SK-N-SH (cell line): Measurements from ENCODE around the gene NRG3. TPM values are rescaled to one million over a fixed set of nuclear protein-coding genes. Genes with fewer than 3 reads are reported as not detected.

Experiments used
- CTCF ChIA-PET: fragments of 300-600, 350-600 bp; formaldehyde crosslinking; extraction: SDS; loops from one replicate; lab custom pipeline; 2021; lab: Yijun Ruan, JAX
- POLR2A ChIA-PET: fragments of 350-600 bp; sonication (Branson Sonifier 250); formaldehyde crosslinking; extraction: SDS; loops from one replicate; lab custom pipeline; 2020; ENCODE audit warnings: antibody characterized with exemption, inconsistent platforms; lab: Yijun Ruan, JAX
- DNase-seq: peaks from one replicate; pipeline ENCODE4 v3.0.0; 2012
- H2AFZ ChIP-seq: fragments of 200-600 bp; sonication (generic); 2 replicates; pipeline ENCODE4 v1.8.1; 2016; ENCODE audit warnings: antibody characterized with exemption, mild to moderate bottlenecking, low read depth
- H3F3A ChIP-seq: fragments of 200-600 bp; sonication (generic); replicated peaks from 2 replicates; pipeline ENCODE3; 2016; ENCODE audit warnings: antibody characterized with exemption, mild to moderate bottlenecking; ENCODE audit not compliant: insufficient read depth
- H3K27ac ChIP-seq, 2 experiments: fragments of 200-500 bp in 1 of 2; fragments of 200-600 bp in 1 of 2; sonication (Bioruptor generic) in 1 of 2; sonication (generic), shearing (Covaris generic) in 1 of 2; 2 replicates each; pipeline versions ENCODE4 v1.5.1 to v1.6.1; 2014 to 2016; ENCODE audit warnings: low read depth in 2 of 2, inconsistent platforms in 1 of 2, low read length in 1 of 2, mild to moderate bottlenecking in 1 of 2, mixed read lengths in 1 of 2
- H3K27me3 ChIP-seq: fragments of 200-600 bp; sonication (generic), shearing (Covaris generic); 2 replicates; pipeline ENCODE4 v1.6.1; 2016; ENCODE audit warnings: mixed run types; ENCODE audit not compliant: insufficient read depth
- H3K36me3 ChIP-seq, 2 experiments: fragments of 200-500 bp in 1 of 2; fragments of 200-600 bp in 1 of 2; sonication (Bioruptor generic) in 1 of 2; sonication (generic) in 1 of 2; replicated peaks in 1 of 2; 2 replicates each; pipeline versions ENCODE3 to v1.5.1; 2014 to 2016; ENCODE audit warnings: low read length in 1 of 2, mild to moderate bottlenecking in 1 of 2; ENCODE audit not compliant: insufficient read depth in 2 of 2, control insufficient read depth in 1 of 2
- H3K4me1 ChIP-seq, 2 experiments: fragments of 200-500 bp in 1 of 2; fragments of 200-600 bp in 1 of 2; sonication (Bioruptor generic) in 1 of 2; sonication (generic), shearing (Covaris generic) in 1 of 2; 2 replicates each; pipeline versions ENCODE4 v1.5.1 to v1.6.1; 2014 to 2016; ENCODE audit warnings: low read depth in 1 of 2, low read length in 1 of 2, mixed run types in 1 of 2; ENCODE audit not compliant: insufficient read depth in 2 of 2, control insufficient read depth in 1 of 2
- H3K4me2 ChIP-seq: fragments of 200-600 bp; sonication (generic), shearing (Covaris generic); 2 replicates; pipeline ENCODE4 v1.6.1; 2017; ENCODE audit warnings: mixed run types
- H3K4me3 ChIP-seq, 2 experiments: fragments of 200-500 bp in 1 of 2; fragments of 200-600 bp in 1 of 2; sonication (Bioruptor generic) in 1 of 2; sonication (generic), shearing (Covaris generic) in 1 of 2; 2 replicates each; pipeline versions ENCODE4 v1.5.1 to v1.8.1; 2014 to 2016; ENCODE audit warnings: low read depth in 2 of 2, inconsistent platforms in 1 of 2, low read length in 1 of 2, mild to moderate bottlenecking in 1 of 2, mixed read lengths in 1 of 2, moderate library complexity in 1 of 2
- H3K79me2 ChIP-seq: fragments of 200-600 bp; sonication (generic); 2 replicates; pipeline ENCODE4 v1.8.1; 2017; ENCODE audit warnings: mild to moderate bottlenecking; ENCODE audit not compliant: insufficient read depth
- H3K9ac ChIP-seq: fragments of 200-600 bp; sonication (generic); 2 replicates; pipeline ENCODE4 v1.6.1; 2017; ENCODE audit warnings: mixed run types
- H3K9me2 ChIP-seq: fragments of 200-600 bp; sonication (generic); 2 replicates; pipeline ENCODE4 v1.6.1; 2017; ENCODE audit warnings: mixed run types
- H3K9me3 ChIP-seq: fragments of 200-600 bp; sonication (generic); 2 replicates; pipeline ENCODE4 v1.6.1; 2017; ENCODE audit warnings: mixed run types, mild to moderate bottlenecking, moderate library complexity
- H4K20me1 ChIP-seq: fragments of 200-600 bp; sonication (generic); 2 replicates; pipeline ENCODE4 v1.6.1; 2017; ENCODE audit warnings: mild to moderate bottlenecking, mixed run types; ENCODE audit not compliant: insufficient read depth
- CHD2 ChIP-seq: fragments of 150-350 bp; IDR thresholded peaks from 2 replicates; pipeline ENCODE4 v1.6.1; 2018; ENCODE audit warnings: low read length; ENCODE audit not compliant: partially characterized antibody
- ELF1 ChIP-seq: IDR thresholded peaks from 2 replicates; pipeline ENCODE4 v1.4.0; 2012
- EP300 ChIP-seq, 2 experiments: IDR thresholded peaks; 2 replicates each; pipeline versions ENCODE4 v1.4.0 to v1.6.1; 2012; ENCODE audit warnings: borderline replicate concordance in 1 of 2, low read depth in 1 of 2, low read length in 1 of 2
- FOSL2 ChIP-seq: IDR thresholded peaks from 2 replicates; pipeline ENCODE4 v1.4.0; 2012; ENCODE audit warnings: low read depth, mild to moderate bottlenecking, moderate library complexity, borderline replicate concordance
- GABPA ChIP-seq: IDR thresholded peaks from 2 replicates; pipeline ENCODE4 v1.4.0; 2012; ENCODE audit warnings: low read depth, mild to moderate bottlenecking
- IRF3 ChIP-seq: fragments of 150-350 bp; IDR thresholded peaks from 2 replicates; pipeline ENCODE4 v1.6.1; 2016; ENCODE audit warnings: mild to moderate bottlenecking, low read depth, low read length
- JUND ChIP-seq: IDR thresholded peaks from 2 replicates; pipeline ENCODE4 v1.4.0; 2012
- MXI1 ChIP-seq: IDR thresholded peaks from 2 replicates; pipeline ENCODE4 v1.6.1; 2012; ENCODE audit warnings: mild to moderate bottlenecking, low read depth, low read length, improper control_type of control experiment
- NFIC ChIP-seq: IDR thresholded peaks from 2 replicates; pipeline ENCODE4 v1.4.0; 2012; ENCODE audit warnings: borderline replicate concordance
- NRF1 ChIP-seq: IDR thresholded peaks from 2 replicates; pipeline ENCODE4 v1.6.1; 2012; ENCODE audit warnings: low read depth, mild to moderate bottlenecking, low read length
- POLR2AphosphoS5 ChIP-seq: IDR thresholded peaks from 2 replicates; pipeline ENCODE4 v1.6.1; 2012; ENCODE audit warnings: low read depth, low read length
- REST ChIP-seq: IDR thresholded peaks from 2 replicates; pipeline ENCODE4 v1.6.1; 2012; ENCODE audit warnings: mild to moderate bottlenecking, low read depth, low read length, moderate library complexity
- RFX5 ChIP-seq: IDR thresholded peaks from 2 replicates; pipeline ENCODE4 v1.6.1; 2012; ENCODE audit warnings: mild to moderate bottlenecking, improper control_type of control experiment, low read length
- SIN3A ChIP-seq: IDR thresholded peaks from 2 replicates; pipeline ENCODE4 v1.6.1; 2012; ENCODE audit warnings: low read depth, mild to moderate bottlenecking, low read length, moderate library complexity, borderline replicate concordance
- TAF1 ChIP-seq: IDR thresholded peaks from 2 replicates; pipeline ENCODE4 v1.6.1; 2012; ENCODE audit warnings: low read depth, mild to moderate bottlenecking, low read length, moderate library complexity, borderline replicate concordance
- USF1 ChIP-seq: IDR thresholded peaks from 2 replicates; pipeline ENCODE4 v1.4.0; 2012; ENCODE audit warnings: low read depth, borderline replicate concordance
- YY1 ChIP-seq: IDR thresholded peaks from 2 replicates; pipeline ENCODE4 v1.4.0; 2012; ENCODE audit warnings: low read depth, mild to moderate bottlenecking
- ZBTB33 ChIP-seq: IDR thresholded peaks from 2 replicates; pipeline ENCODE4 v1.4.0; 2012; ENCODE audit warnings: low read depth, borderline replicate concordance
- WGBS: methylation state at CpG from one replicate; pipeline ENCODE4 v1.1.6; 2017; ENCODE audit warnings: low lambda C conversion rate; 5-methylcytosine and 5-hydroxymethylcytosine counted together
- polyA plus RNA-seq, 3 experiments: library from polyadenylated mRNA; depleted of rRNA; stranded (reverse); fragments of >200 nt; gene quantifications; 2 replicates each; pipeline ENCODE4 v1.2.3, GENCODE V29; 2012

The NRG3 gene
- polyA plus RNA-seq, 1 of the 3 experiments (the other 2 are of a cell fraction): 0.03 TPM

- ChIA-PET POLR2A (no interaction called here), CTCF (interaction anchor here (0.6 to 1.6 kb wide), 2 partner anchors 11 to 147 kb away, joined by 3 to 4 read pairs; no protein-coding TSS in a partner anchor)
- Histone ChIP-seq H3K9ac (no peak overlapping the region), H2AFZ (no peak overlapping the region), H3K9me3 (no peaks in the 10 kb centered on the region), H4K20me1 (no peaks in the 10 kb centered on the region), H3K4me2 (no peak overlapping the region), H3K79me2 (no peaks in the 10 kb centered on the region), H3K36me3 (no peaks in the 10 kb centered on the region), H3K4me1 (peaks cover 4 to 5% of the 10 kb centered on the region in 2 experiments; a peak in 3 of 4 replicates), H3K9me2 (no peaks in the 10 kb centered on the region; the same call in 1 of the 2 replicates), H3K27ac (no peak overlapping the region), H3F3A (peaks cover 8% of the 10 kb centered on the region), H3K4me3 (no peak overlapping the region), H3K27me3 (no peaks in the 10 kb centered on the region)
- 50% methylated on average over 1 of the region's 1 CpG for WGBS
- no peak for DNase-seq
- TF ChIP-seq USF1: no peak
- no peak for TF ChIP-seq EP300 (IDR thresholded peaks at IDR 0.05; ENCODE audit: borderline replicate concordance in 1 of 2, low read depth in 1 of 2, low read length in 1 of 2)
- TF ChIP-seq RFX5: no peak
- TF ChIP-seq YY1: no peak
- TF ChIP-seq GABPA: no peak
- TF ChIP-seq SIN3A: no peak
- TF ChIP-seq REST: no peak
- TF ChIP-seq FOSL2: no peak
- TF ChIP-seq TAF1: no peak
- no peak for TF ChIP-seq IRF3
- no peak for TF ChIP-seq JUND
- TF ChIP-seq NFIC: no peak
- no peak for TF ChIP-seq ZBTB33
- no peak for TF ChIP-seq ELF1
- TF ChIP-seq MXI1: no peak
- TF ChIP-seq CHD2: no peak
- no peak for TF ChIP-seq POLR2AphosphoS5
- no peak for TF ChIP-seq NRF1
Measured at GRCh38 chr10:82887488-82887887, 1012.5 kb downstream of the NRG3 start.
